Lower leg skin (tissue), 4 donors: ENCODE measurements around the gene KIRREL3. TPM values are rescaled to one million over a fixed set of nuclear protein-coding genes. Genes with fewer than 3 reads are reported as not detected.
"Not testable (repeated sequence)": the region's sequence is repeated elsewhere in the genome, so short reads cannot be mapped to it uniquely, and the experiment has no call there.

ENCODE experiments used
- DNase-seq, 2 donors: peaks; one replicate each; pipeline ENCODE4 v3.0.0-alpha.2; 2019; ENCODE audit warnings: low spot score in 2 of 2
- H3K4me3 ChIP-seq: fragments of 200-600 bp; sonication (generic); 2 replicates; pipeline ENCODE4 v1.5.1; 2017; ENCODE audit warnings: mild to moderate bottlenecking, low read depth; ENCODE audit not compliant: poor library complexity, severe bottlenecking
- POLR2A ChIP-seq, 2 donors: fragments of 450-650 bp; IDR thresholded peaks; one replicate each; pipeline ENCODE4 v1.6.1; 2016 to 2017; ENCODE audit warnings: antibody characterized with exemption in 2 of 2, mild to moderate bottlenecking in 1 of 2, moderate library complexity in 1 of 2
- WGBS, 2 donors: methylation state at CpG; one replicate each; pipeline ENCODE4 v1.1.5; 2018; 5-methylcytosine and 5-hydroxymethylcytosine counted together
- intact Hi-C: fragments of 100-400 bp; cut with DNase I; formaldehyde crosslinking; loops from one replicate; pipeline ENCODE4 v1.15.0; 2023; ENCODE audit warnings: low total_unique reads
- total RNA-seq, 4 donors: library from RNA; depleted of rRNA; stranded (reverse); fragments of >200 nt; gene quantifications; one replicate each; pipeline ENCODE4 v1.1.0, GENCODE V29; 2016
- TF ChIP-seq, protein P1 (sequence below), 3 donors: fragments of 450-650 bp; IDR thresholded peaks; one replicate each; pipeline ENCODE4 v1.5.1; 2016; ENCODE audit warnings: antibody characterized with exemption in 3 of 3, mild to moderate bottlenecking in 3 of 3, moderate library complexity in 2 of 3

Gene KIRREL3
- total RNA-seq, 4 donors from 2014 or later, result 0.13 TPM; not detected in 3

DNA sequence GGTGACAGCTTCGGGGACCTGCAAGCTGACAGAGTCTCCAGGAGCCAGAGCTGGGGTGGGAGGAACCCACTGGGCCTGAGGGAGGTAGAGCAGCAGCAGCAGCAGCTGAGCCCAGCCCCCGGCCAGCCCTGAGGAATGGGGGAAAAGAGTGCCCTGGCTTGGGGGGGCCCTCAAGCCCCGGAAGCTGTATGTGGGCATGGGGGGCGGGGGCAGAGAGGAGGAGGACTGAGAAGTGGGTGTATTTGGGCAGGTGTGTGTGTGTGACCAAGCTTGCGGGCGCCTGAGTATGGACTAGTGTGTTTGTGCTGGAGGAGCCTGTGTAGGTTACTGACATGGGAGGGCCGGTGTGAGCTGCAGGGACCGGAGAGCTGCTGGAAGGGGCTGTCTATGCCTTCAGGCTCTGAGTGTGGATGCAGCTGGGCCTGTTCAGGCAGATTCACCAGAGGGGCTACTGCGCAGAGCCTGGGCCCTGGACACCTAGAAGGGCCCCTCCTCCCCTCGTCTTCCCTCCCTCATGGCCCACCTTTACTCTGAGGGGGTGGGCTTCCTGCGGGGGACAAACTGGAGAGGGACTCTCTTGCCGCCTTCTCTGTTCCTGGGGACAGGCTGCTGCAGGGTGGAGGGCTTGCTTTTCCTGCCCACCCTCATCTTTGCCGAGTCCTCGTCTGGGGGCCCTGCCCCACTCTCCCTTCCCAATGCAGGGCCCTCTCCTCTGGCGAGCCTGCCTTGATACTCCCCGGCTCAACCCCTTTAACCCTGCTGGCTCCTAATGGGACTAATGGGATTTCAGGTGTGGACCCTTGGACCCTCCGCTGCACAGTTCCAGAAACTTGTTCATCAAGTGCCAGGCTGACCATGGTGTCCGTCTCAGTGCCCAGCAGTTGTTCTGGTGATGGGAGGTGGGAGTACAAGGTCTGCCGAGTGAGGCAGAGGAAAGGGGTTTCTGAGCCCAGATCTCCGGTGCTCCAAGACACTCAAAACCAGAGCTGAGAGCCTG is 616.9 kb downstream of the KIRREL3 start:
- intact Hi-C loops, result no loop called here
- TF ChIP-seq POLR2A (IDR thresholded peaks at IDR 0.05), result no peak
- TF ChIP-seq, protein P1, sequence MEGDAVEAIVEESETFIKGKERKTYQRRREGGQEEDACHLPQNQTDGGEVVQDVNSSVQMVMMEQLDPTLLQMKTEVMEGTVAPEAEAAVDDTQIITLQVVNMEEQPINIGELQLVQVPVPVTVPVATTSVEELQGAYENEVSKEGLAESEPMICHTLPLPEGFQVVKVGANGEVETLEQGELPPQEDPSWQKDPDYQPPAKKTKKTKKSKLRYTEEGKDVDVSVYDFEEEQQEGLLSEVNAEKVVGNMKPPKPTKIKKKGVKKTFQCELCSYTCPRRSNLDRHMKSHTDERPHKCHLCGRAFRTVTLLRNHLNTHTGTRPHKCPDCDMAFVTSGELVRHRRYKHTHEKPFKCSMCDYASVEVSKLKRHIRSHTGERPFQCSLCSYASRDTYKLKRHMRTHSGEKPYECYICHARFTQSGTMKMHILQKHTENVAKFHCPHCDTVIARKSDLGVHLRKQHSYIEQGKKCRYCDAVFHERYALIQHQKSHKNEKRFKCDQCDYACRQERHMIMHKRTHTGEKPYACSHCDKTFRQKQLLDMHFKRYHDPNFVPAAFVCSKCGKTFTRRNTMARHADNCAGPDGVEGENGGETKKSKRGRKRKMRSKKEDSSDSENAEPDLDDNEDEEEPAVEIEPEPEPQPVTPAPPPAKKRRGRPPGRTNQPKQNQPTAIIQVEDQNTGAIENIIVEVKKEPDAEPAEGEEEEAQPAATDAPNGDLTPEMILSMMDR (IDR thresholded peaks at IDR 0.05), result no peak
- WGBS, 2 donors, result 75 to 81% methylated on average over 18 to 20 of the region's 20 CpGs
- DNase-seq, result no peak
- no peak overlapping the region for H3K4me3 ChIP-seq

DNA sequence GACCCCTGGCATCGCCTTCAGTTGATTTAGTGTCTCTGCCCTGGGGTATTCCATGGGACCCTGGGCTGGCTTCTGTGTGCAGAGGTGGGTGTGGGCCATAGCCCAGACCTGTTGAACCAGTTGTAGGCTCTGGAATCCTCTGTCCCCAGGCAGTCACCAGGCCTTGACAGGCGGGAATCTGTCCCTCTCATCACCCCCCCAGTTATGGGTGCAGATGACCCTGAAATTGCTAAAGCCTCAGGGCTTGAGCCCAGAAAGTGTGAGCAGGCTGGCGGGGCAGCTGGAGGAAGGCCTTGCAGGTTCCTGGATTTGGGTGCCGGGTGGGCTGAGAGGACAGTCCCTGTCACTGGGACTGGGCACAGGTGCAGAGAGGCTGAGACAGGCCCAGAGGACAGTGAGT is 617.9 kb downstream of the KIRREL3 start:
- WGBS, 2 donors, result 64 to 65% methylated on average over 3 of the region's 4 CpGs
- intact Hi-C loops, DNase-seq, H3K4me3 ChIP-seq: not testable (repeated sequence)

DNA sequence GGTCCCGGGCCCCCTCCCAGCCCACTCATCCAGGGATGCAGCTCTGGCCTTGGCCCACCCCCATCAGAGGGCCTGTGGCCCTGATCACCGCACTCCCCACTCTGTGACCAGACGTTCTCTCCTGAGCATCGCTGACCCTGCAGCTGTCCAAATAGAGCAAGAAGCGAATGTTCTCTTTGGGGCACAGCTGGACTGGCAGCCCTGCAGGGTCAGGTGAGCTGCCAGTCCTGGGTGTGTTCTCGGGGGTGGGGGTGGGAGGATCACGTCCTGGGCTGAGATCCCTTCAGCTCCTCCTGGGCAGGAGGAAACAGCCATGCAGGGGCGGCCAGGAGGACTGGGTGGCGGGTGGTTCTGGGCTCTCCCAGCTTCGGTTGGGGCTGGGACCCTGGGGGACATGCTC is 618.6 kb downstream of the KIRREL3 start:
- WGBS, 2 donors, result 81 to 87% methylated on average over 5 of the region's 10 CpGs
- DNase-seq, H3K4me3 ChIP-seq, intact Hi-C loops: not testable (repeated sequence)

DNA sequence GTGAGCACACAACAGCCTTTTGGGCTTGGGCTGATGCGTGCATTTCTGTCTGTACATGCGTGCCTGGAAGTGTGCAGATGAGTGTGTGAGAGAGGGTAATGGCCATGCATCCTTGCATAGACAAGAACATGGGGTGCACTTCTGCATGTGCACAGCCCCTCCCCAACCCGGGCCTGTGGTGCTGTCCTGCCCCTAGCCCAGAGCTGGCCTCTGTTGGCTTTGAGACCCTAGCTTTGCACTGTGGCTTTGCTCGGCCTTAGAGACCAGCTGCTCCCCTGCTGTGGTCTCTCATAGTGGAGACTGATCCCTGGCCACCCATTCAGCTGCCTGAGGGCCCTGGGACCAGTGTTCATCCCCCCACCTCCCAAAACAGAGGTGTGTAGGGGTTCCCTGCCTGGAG is 619.7 kb downstream of the KIRREL3 start:
- no peak overlapping the region for H3K4me3 ChIP-seq
- no peak for TF ChIP-seq POLR2A (IDR thresholded peaks at IDR 0.05)
- TF ChIP-seq, protein P1 (IDR thresholded peaks at IDR 0.05), result no peak
- no peak for DNase-seq
- intact Hi-C loops, result no loop called here
- 88 to 90% methylated on average over 4 of the region's 4 CpGs for WGBS, 2 donors

DNA sequence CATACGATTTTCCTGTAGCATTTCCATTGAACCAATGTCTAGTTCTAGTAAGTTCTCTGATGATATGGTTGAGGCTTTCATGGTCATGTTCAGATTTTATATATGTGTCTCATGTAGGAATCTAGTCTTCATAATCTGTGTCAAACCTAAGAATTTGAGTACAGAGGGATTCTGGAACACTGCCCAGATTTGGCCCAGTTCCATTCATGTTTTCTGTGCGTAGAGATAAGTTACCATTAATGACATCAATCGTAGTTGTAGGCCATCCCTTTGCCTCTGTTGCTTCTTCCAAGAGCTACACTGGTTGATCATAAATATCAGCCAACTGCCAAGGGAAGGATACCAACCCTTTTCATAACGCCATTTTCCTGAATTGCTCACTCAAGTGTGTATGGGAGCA is 621.8 kb downstream of the KIRREL3 start:
- intact Hi-C loops, result no loop called here
- 71 to 75% methylated on average over 4 of the region's 4 CpGs for WGBS, 2 donors
- TF ChIP-seq POLR2A (IDR thresholded peaks at IDR 0.05), result no peak
- TF ChIP-seq, protein P1 (IDR thresholded peaks at IDR 0.05), result no peak
- no peak for DNase-seq
- no peak overlapping the region for H3K4me3 ChIP-seq

DNA sequence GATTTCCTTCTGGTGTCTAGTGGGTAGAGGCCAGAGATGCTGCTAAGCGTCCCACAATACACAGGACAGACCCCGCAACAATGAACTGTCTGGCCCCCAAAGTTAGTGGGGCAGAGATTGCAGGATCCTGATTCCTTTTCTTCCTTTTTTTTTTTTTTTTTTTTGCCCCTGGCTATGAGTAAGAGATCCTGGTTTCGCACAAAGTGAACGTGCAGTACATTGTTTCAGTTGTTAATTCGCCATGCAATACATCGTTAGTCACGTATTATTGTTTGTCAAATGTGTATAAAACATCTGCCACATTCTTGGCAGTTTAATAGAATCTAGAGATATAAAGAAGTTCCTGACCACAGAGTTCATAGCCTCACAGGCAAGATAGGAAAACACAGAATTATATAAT is 624.8 kb downstream of the KIRREL3 start:
- no peak overlapping the region for H3K4me3 ChIP-seq
- DNase-seq, result no peak
- TF ChIP-seq, protein P1 (IDR thresholded peaks at IDR 0.05), result no peak
- TF ChIP-seq POLR2A (IDR thresholded peaks at IDR 0.05), result no peak
- 71 to 81% methylated on average over 7 of the region's 7 CpGs for WGBS, 2 donors
- intact Hi-C loops, result no loop called here

DNA sequence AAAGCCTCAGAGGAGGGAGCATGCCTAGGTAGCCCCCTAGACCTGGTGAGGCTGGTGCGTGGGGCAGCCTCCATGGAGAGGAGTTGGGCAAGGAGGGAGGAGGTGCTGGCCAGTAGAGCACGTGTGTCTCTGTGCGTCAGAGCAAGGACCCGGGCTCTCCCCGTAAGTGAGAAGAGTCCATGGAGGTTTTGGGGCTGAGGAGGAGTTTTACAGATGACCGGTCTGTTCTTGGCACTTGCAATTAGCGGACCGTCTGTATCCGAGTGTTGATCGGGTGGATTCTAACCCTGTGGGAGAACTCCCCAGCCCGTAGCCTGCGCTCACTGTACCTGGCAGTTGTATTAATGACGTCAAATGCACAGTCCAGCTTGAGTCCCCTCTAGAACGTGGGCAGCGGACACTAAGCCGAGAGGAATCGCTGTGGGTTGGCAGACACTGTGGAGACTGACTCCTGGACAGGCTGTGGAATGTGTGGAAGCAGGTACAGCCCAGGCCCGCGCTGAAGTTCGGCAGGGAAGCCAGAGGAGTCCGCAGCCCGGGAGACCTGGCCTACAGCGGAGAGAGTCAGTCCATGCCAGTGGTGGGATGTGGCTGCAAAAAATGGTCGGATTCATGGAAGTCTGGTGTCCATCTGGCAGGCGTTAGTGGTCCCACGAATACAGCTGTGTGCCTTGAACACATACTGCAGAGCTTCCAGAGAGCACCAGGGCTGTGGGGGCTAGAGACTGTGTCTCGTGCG is 625.8 kb downstream of the KIRREL3 start:
- H3K4me3 ChIP-seq, DNase-seq, intact Hi-C loops: not testable (repeated sequence)
- WGBS, 2 donors, result 81 to 86% methylated on average over 16 to 21 of the region's 28 CpGs

DNA sequence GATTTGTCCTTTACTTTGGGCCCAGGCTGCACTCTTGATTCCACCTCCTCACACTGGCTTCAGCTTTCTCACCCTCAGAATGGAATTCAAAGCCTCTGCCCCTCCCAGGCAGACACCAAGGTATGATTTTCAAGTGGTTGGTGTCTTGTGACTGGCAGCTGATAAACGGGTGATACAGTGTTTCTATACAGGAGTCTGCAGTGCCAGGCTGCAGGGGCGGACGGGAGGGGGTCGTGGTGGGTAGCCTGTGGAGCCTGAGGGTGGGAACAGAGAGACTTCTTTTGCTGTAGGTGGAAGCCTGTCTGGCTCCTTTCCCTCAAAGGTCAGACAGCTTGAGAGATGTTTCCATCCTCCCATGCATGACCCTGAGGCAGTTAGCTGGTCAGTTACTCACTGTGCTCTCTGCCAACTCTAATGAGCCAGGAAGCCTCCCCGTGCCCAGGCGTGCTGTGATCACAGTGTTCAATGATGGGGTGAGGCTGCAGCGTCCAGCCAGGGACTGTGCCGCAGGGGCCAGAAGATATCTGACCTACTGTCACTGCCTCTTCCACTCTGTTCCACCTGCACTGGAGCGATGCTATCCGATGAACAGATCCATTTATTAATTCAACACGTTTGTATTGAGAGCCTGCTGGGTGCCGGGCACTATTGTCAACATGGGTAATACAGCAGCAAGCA is 627.0 kb downstream of the KIRREL3 start:
- WGBS, 2 donors, result 47 to 53% methylated on average over 8 to 11 of the region's 12 CpGs
- DNase-seq, H3K4me3 ChIP-seq, intact Hi-C loops: not testable (repeated sequence)
